Lower leg skin (tissue), 3 donors: ENCODE data around the gene RIPOR2.

Experiments used
- CTCF ChIP-seq, 3 donors: fragments of 450-650 bp; IDR thresholded peaks; one replicate each; pipeline ENCODE4 v1.5.1; 2016; ENCODE audit warnings: antibody characterized with exemption in 3 of 3, mild to moderate bottlenecking in 3 of 3, moderate library complexity in 2 of 3
- POLR2A ChIP-seq, 2 donors: fragments of 450-650 bp; IDR thresholded peaks; one replicate each; pipeline ENCODE4 v1.6.1; 2016 to 2017; ENCODE audit warnings: antibody characterized with exemption in 2 of 2, mild to moderate bottlenecking in 1 of 2, moderate library complexity in 1 of 2

GRCh38 chr6:24847402-24847801 lies 88.4 kb downstream of the RIPOR2 start:
- no peak for TF ChIP-seq CTCF (IDR thresholded peaks at IDR 0.05)
- no peak for TF ChIP-seq POLR2A (IDR thresholded peaks at IDR 0.05)
